ENCODE results near the gene SMPD4. TPM values are rescaled to one million over a fixed set of nuclear protein-coding genes. Genes with fewer than 3 reads are reported as not detected.
"Not testable (repeated sequence)": the region's sequence is repeated elsewhere in the genome, so short reads cannot be mapped to it uniquely, and the experiment has no call there.

SMPD4 gene
- total RNA-seq, 2 donors from 2014 or later, result 46.3 to 53.1 TPM

DNA sequence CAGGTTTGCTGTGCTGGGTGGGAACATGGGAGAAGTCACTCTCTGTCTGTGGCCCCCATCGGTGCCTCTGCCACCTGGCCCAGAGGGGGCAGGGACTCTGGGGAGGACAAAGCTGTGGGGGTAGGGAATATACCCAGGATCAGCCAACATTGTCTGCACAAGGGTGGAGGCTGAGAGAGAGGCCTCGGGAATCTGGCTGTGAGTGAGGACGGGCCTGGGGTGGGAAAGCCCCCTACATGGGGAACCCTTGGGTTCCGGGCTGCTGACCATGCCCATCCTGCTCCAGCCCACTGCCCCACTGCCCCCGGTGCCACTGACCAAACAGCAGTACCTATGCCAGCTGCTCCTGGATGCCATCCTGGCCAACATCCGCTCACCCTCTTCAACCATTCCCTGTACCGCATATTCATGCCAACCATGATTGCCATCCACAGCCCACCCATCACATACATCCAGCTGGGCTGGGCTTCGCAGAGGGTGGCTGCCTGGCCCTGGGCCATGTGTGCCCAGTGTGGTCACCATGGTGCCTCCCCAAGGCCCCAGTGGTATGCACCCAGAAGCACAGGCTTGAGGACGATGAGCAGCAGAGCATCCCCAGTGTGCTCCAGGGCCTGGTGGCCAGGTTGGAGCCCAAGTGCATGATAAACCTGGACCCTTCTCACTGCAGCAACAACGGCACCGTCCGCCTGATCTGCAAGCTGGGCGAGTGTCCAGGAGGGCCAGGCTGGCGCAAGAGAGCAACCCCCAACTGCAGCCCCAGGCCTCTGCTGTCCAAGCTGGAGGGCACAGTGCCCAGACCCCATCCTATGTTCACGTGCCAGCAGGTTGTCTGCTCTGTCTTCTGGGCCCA lies 45.5 kb downstream of the SMPD4 start:
- ATAC-seq (ENCODE audit: insufficient number of reproducible peaks, low FRiP score, low read depth) (no peak), DNase-seq (ENCODE audit: low spot score) (no peak)
- H3K27me3 ChIP-seq (replicated peaks; ENCODE audit: insufficient read depth), result no peaks in the 10 kb centered on the region
- no peak overlapping the region for H3K4me3 ChIP-seq
- H3K9me3 ChIP-seq, result no peaks in the 10 kb centered on the region
- H3K36me3 ChIP-seq, result no peaks in the 10 kb centered on the region
- H3K27ac ChIP-seq, result no peak overlapping the region
- TF ChIP-seq, protein P1, sequence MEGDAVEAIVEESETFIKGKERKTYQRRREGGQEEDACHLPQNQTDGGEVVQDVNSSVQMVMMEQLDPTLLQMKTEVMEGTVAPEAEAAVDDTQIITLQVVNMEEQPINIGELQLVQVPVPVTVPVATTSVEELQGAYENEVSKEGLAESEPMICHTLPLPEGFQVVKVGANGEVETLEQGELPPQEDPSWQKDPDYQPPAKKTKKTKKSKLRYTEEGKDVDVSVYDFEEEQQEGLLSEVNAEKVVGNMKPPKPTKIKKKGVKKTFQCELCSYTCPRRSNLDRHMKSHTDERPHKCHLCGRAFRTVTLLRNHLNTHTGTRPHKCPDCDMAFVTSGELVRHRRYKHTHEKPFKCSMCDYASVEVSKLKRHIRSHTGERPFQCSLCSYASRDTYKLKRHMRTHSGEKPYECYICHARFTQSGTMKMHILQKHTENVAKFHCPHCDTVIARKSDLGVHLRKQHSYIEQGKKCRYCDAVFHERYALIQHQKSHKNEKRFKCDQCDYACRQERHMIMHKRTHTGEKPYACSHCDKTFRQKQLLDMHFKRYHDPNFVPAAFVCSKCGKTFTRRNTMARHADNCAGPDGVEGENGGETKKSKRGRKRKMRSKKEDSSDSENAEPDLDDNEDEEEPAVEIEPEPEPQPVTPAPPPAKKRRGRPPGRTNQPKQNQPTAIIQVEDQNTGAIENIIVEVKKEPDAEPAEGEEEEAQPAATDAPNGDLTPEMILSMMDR (IDR thresholded peaks at IDR 0.05), result no peak
- H3K4me1 ChIP-seq (ENCODE audit: control insufficient read depth in 1 of 2, low read depth in 2 of 2), result no peaks in the 10 kb centered on the region

DNA sequence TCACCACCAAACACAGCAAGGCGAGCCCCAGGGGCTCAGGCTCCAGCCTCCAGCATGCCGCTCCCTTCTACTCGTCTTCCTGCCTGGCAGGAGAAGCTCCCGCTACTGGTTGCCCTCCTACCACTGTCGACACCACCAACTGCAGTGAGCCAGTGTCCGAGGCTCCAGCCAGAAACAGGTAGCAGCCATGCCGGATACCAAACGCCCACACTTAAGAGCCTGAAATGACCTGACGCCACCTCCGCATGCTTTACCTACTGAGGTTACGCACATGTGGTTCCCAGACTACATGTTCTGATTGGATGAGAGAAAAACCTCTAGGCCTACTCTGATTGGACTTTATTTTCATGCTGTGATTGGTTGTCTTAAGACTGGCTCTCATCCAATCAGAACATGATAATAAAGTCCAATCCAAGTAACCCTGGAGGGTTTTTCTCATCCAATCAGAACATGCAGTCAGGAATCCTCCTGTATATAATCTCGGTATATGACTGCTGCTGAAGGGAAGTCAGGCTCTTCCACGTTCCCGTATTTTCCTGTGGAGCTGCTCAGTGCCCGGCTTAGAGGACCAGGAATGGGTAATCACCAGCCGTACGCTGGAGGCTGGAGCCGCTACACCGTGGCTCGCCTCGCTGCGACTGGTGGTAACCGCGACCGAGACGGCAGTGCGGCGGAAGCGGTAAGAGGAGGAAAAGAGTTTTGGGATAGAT lies 52.1 kb downstream of the SMPD4 start, which contains the start of gene POTEF:
POTEF (minus strand) TSS at position 103 of the 710 bp plus-strand sequence. CDS start 8,707 bp downstream, outside the sequence.
- ATAC-seq (ENCODE audit: insufficient number of reproducible peaks, low FRiP score, low read depth); H3K9me3 ChIP-seq; H3K36me3 ChIP-seq; H3K27me3 ChIP-seq (replicated peaks; ENCODE audit: insufficient read depth); H3K4me1 ChIP-seq (ENCODE audit: control insufficient read depth in 1 of 2, low read depth in 2 of 2); DNase-seq (ENCODE audit: low spot score); H3K4me3 ChIP-seq; H3K27ac ChIP-seq: not testable (repeated sequence)

DNA sequence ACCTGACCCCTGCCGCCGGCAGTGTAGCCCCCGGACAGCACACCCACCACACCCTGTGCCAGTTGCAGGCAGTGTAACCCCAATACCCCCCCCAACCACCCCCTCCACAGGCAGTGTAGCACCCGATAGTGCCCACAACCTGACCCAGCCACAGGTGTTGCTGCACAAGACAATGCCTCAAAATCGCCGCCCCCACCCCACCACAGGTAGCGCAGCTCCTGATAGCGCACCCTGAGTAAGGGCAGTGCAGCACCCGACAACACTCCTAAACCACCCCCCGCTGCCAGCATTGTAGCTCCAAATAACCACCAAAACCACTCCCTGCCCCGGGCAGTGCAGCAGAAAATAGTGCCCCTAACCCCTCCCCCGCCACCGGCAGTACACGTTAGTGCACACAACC lies 52.9 kb downstream of the SMPD4 start:
- H3K4me3 ChIP-seq; H3K9me3 ChIP-seq; H3K27ac ChIP-seq; H3K4me1 ChIP-seq (ENCODE audit: control insufficient read depth in 1 of 2, low read depth in 2 of 2); ATAC-seq (ENCODE audit: insufficient number of reproducible peaks, low FRiP score, low read depth); DNase-seq (ENCODE audit: low spot score); H3K36me3 ChIP-seq; H3K27me3 ChIP-seq (replicated peaks; ENCODE audit: insufficient read depth): not testable (repeated sequence)

DNA sequence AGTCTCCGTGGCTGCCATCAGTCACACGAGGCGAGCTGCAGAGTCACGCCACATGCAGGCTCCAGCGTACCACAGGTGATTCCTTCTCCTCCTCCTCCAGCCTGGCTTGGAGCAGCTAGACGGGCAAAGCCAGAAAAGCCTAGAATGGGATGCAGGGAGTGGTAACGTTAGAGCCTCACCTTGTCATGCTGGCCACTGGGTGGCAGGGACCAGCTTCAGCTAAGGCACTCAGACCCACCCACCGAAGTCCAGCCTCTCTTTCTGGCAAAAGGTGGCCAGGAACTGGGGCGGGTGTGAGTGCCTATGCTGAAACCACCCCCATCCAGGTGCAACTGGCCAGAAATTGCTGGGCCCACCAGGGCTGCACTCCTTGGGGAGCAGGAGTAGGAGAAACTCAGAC lies 53.7 kb downstream of the SMPD4 start:
- ATAC-seq (ENCODE audit: insufficient number of reproducible peaks, low FRiP score, low read depth); H3K36me3 ChIP-seq: not testable (repeated sequence)

DNA sequence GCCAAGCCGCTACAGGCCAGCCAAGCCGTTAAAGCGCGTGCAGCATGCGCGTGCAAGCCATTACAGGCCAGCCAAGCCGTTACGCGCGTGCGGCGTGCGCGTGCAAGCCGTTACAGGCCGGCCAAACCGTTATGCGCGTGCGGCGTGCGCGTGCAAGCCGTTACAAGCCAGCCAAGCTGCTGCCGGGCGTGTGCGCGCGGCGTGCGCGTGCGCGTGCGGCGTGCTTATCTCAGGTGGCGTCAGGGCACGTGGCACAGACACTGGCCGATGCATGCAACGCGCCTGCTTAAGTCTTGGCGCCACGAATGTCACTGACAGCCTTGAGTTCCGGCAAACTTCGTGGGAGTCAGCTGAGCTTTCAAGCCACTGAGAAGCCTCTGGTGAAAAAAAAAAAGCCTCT lies 60.5 kb downstream of the SMPD4 start:
- DNase-seq (ENCODE audit: low spot score), result not testable (repeated sequence)

More for the DNA sequence above, 53.7 kb downstream of the SMPD4 start:
- H3K27me3 ChIP-seq (replicated peaks; ENCODE audit: insufficient read depth); H3K4me3 ChIP-seq; H3K9me3 ChIP-seq; H3K4me1 ChIP-seq (ENCODE audit: control insufficient read depth in 1 of 2, low read depth in 2 of 2); DNase-seq (ENCODE audit: low spot score); H3K27ac ChIP-seq: not testable (repeated sequence)

DNA sequence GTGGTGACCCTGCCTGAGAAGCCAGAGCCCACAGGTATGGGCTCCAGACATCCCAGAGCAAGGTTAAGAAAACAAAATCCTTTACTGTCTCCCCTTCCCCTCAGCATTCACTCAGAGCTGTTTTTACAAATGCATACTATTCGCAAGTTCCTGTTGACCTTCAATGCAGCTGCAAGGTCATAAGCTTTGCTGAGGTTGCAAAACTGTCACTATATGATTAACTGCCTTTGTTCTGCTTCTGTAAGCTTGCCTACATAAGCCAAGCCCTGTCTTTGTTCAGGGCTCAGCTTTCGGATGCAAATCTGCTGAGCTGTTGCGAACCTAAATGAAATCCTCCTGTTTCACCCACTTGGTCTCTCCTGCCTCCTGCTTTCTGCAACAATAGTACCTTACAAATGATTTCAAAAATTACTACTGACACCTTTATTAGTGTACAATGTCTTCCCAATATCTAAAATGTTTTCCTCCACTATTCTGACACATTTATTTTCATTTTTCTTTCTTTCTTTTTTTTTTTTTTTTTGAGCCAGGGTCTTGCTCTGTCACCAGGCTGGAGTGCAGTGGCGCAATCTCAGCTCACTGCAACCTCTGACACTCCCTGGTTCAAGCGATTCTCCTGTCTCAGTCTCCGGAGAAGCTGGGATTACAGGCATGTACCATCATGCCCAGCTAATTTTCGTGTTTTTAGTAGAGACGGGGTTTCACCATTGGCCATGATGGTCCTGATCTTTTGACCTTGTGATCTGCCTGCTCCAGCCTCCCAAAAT lies 78.6 kb downstream of the SMPD4 start:
- not testable (repeated sequence) for H3K27ac ChIP-seq; ATAC-seq (ENCODE audit: insufficient number of reproducible peaks, low FRiP score, low read depth); H3K4me1 ChIP-seq (ENCODE audit: control insufficient read depth in 1 of 2, low read depth in 2 of 2); DNase-seq (ENCODE audit: low spot score); H3K9me3 ChIP-seq; H3K36me3 ChIP-seq; H3K27me3 ChIP-seq (replicated peaks; ENCODE audit: insufficient read depth); H3K4me3 ChIP-seq

More for the DNA sequence above, 60.5 kb downstream of the SMPD4 start:
- H3K4me3 ChIP-seq; H3K4me1 ChIP-seq (ENCODE audit: control insufficient read depth in 1 of 2, low read depth in 2 of 2); H3K36me3 ChIP-seq; H3K27ac ChIP-seq; ATAC-seq (ENCODE audit: insufficient number of reproducible peaks, low FRiP score, low read depth); H3K27me3 ChIP-seq (replicated peaks; ENCODE audit: insufficient read depth); H3K9me3 ChIP-seq: not testable (repeated sequence)

Other genes with a start within 250 kb of the SMPD4 start
- under 1 TPM in 1 of 2 donors, not detected in 1; 0.68 TPM for gene RAB6C, start 201.9 kb downstream of the SMPD4 start, total RNA-seq
- gene POTEF, start 52.4 kb downstream of the SMPD4 start, total RNA-seq, result not detected
- gene CCDC74B, start 36.5 kb downstream of the SMPD4 start, total RNA-seq, result 10 to 100 TPM in 1 of 2 donors, 1 to 10 TPM in 1; 2.0 to 12.4 TPM
- 10 to 100 TPM; 75.3 to 96.3 TPM for gene MZT2B, start 660 bp upstream of the SMPD4 start, total RNA-seq
- gene TUBA3E, start 16.8 kb upstream of the SMPD4 start, total RNA-seq, result not detected
- gene IMP4, start 161.3 kb upstream of the SMPD4 start, total RNA-seq, result 100 to 1,000 TPM in 1 of 2 donors, 10 to 100 TPM in 1; 67.4 to 166 TPM
- 10 to 100 TPM; 79.2 to 93.3 TPM for gene PTPN18, start 174.5 kb upstream of the SMPD4 start, total RNA-seq

Data from thoracic aorta (tissue), 2 donors.